ENCODE results near the gene SECTM1. TPM values are rescaled to one million over a fixed set of nuclear protein-coding genes. Genes with fewer than 3 reads are reported as not detected.

SECTM1 gene
- total RNA-seq, 1 donor from 2014 or later: 4.3 TPM

DNA sequence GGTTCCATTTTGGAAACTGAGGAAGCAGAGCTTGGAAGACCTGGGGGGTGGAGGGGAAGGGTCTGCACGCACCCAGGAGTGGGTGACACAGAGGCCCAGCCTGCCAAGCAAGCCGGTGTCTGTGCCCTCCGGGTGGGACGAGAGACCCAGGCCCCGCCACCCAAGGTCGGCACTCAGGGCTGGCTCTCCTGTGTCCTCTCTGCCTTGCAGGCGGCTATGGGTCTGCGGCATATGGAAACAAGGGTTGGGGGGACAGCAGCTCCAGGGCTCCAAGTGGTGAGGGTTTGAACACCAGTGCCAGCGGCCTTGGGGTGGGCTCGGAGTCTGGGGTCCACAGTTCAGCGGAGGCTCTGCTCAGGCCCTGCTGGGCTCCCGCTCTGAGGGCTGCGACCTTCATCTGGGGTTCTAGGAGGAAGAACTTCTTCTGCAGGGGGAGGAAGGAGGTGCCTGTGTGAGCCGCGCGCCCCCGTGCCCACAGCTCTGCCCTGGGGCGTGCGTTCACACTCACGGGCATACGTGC lies 11.6 kb downstream of the SECTM1 start:
- DNase-seq (no peak), ATAC-seq (ENCODE audit: poor library complexity) (no peak)
- intact Hi-C loops (cut with DNase I): loop anchor here (5.0 kb wide), 2 partner anchors 85 to 115 kb away; no protein-coding TSS in a partner anchor

DNA sequence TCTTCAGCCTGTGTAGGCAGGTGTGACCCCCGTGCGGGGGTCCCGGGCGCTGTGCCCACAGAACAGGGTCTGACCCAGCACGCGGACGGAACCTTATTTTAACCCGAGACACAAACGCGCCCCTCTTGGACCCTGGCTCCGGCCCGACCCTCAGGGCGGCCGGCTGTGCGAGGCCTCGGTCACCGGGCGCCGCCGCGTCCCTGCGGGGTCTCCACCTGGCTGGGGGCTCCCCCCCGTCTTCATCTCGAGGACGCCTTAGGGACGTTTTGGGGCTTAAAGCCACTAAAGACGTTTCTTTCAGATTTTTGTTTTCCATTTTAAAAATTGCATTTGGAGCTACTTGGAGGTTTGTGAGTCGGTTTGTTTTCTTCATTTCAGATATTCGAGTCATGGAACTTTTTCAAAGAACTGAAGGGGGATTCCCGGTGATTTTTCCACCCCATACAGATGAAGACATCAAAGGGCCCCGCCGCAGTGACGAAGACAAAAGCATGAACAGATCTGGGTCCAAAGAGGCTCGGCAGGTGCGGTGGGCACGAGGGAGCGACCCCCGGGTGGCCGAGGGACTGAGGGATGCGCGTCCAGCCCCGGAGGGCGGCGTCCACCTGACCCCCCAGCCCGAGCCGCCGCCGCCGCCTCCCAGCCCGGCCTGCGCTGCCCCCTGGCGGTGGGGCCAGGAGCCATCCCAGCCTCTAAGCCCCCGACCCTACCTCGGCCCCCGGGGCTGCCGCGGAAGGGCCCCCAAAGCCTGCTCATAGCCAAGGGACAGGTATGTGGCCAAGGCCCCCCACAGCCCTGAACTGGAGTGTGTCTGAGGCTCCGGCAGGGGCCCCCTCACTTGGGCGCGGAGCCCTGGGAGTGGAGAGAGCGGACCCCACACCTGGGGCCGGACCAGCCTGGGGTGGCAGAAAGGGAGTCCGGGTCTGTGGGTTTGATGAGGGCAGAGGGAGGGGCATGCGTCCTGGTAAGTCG lies 12.3 kb downstream of the SECTM1 start:
- intact Hi-C loops (cut with DNase I): loop anchor here (5.0 kb wide), 2 partner anchors 84 to 114 kb away; no protein-coding TSS in a partner anchor
- peak; percentile 62 for ATAC-seq (ENCODE audit: poor library complexity)
- DNase-seq: no peak

DNA sequence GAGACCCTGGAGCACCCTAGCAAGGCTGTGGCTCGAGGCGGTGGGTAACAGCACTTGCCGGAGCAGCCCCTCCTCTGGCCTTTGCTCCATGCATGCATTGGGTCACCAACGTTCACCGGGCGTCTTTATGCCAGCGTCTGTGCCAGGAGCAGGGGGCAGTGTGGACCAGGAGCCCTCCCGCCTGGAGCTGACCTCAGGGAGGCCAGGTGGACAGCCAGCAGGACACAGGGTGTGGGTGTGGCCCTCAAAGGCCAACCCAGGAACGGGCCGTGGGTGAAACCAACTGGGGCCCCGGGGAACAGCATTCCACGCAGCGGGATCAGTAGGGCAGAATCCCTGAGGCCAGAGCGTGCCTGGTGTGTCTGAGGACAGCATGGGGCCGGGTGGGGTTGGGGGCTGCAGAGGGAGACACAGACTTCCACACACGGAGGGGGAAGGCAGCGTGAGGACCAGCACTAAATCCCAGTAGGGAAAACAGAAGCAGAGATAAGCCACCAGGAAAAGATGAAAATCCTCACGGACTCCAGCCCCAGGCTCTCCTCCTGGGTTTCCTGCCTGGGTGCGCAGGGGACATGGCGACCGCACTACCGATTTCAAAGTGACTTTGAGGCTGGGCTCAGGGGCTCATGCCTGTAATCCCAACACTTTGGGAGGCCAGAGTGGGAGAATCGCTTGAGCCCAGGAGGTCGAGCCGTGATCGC lies 13.3 kb downstream of the SECTM1 start:
- DNase-seq (no peak), ATAC-seq (ENCODE audit: poor library complexity) (no peak)
- intact Hi-C loops (cut with DNase I): loop anchor here (5.0 kb wide), 2 partner anchors 83 to 113 kb away; no protein-coding TSS in a partner anchor

DNA sequence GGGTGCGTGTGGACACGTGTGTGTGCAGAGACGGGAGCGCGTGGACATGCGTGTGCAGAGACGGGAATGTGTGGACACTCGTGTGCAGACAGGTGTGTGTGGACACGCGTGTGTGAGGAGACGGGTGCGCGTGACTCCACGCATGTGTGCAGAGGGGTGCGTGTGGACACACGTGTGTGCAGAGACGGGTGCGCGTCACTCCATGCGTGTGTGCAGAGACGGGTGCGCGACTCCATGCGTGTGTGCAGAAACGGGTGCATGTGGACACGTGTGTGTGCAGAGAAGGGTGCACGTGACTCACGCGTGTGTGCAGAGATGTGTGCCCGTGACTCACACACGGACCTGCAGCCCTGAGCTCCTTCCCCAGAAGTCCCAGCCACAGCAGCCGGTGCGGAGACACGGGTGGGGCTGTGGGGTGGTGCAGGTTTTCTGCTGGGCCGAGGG lies 13.9 kb downstream of the SECTM1 start:
- no peak for ATAC-seq (ENCODE audit: poor library complexity)
- no peak for DNase-seq
- intact Hi-C loops (cut with DNase I): loop anchor here (5.0 kb wide), 2 partner anchors 82 to 112 kb away; no protein-coding TSS in a partner anchor

DNA sequence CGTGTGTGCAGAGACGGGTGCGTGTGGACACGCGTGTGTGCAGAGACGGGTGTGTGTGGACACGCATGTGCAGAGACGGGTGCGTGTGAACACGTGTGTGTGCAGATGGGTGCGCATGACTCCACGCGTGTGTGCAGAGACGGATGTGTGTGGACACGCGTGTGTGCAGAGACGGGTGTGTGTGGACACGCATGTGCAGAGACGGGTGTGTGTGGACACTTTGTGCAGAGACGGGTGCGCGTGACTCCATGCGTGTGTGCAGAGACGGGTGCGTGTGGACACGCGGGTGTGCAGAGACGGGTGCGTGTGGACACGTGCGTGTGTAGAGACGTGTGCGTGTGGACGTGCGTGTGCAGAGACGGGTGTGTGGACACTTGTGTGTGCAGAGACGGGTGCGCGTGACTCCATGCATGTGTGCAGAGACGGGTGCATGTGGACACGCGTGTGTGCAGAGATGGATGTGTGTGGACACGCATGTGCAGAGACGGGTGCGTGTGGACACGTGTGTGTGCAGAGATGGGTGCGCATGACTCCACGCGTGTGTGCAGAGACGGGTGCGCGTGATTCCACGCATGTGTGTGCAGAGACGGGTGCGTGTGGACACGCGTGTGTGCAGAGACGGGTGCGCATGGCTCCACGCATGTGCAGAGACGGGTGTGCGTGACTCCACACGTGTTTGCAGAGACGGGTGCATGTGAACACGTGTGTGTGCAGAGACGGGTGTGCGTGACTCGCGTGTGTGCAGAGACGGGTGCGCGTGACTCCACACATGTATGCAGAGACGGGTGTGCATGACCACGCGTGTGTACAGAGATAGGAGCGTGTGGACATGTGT lies 14.6 kb downstream of the SECTM1 start:
- intact Hi-C loops (cut with DNase I): no loop called here
- no peak for ATAC-seq (ENCODE audit: poor library complexity)
- no peak for DNase-seq

DNA sequence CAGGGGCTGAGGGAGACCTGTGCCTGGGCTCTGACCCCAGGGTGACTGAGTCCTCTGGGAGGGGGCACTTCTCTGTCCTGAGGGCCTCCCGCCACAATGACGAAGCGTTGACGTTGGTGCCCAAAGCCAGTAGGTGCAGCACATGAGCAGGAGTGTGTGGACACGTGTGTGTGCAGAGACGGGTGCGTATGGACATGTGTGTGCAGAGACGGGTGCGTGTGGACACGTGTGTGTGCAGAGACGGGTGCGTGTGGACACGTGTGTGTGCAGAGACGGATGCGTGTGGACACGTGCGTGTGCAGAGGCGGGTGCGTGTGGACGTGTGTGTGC lies 15.4 kb downstream of the SECTM1 start:
- ATAC-seq (ENCODE audit: poor library complexity) (no peak), DNase-seq (no peak)
- intact Hi-C loops (cut with DNase I): no loop called here

DNA sequence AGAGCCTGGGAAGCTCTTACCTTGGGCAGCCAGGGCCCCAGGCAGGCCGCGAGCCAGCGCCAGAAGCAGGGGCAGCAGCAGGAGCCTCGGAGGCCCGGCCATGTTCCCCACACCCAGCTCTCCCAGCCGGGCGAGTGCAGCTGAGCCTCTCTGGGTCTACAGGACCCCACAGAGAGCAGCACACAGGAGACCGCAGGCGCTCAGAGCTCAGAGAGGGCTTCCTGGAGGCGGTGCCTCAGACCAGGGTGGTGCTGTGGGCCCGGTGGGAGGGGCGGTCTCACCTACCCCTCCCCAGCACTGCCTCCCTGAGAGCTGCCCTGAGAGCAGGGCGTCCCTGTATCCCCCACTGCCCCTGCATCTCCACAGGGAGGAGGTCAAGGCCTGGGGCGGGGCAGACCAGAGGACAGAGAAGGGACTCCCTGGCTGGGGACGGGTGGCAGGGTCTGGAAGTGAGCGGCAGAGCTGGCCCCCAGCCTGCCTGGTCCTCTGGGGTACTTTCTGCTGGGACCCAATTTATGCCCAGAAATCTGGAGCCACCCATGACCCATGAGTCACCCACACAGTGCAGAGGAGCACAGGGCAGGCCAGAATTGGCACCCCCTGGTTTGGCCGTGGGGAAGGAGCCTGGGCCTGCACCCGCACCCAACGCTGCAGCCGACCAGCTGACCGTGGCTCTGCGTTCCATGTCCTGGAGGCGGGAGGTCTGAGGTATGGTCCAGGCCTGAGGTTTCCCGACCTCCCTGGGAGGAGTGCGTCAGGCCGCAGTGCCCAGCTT lies 16.0 kb downstream of the SECTM1 start, which contains the start of gene CD7:
Gene CD7 (minus strand): TSS at position 215 of the 775 bp plus-strand sequence. CDS start 113 bp downstream, at position 102.
- no peak for ATAC-seq (ENCODE audit: poor library complexity)
- intact Hi-C loops (cut with DNase I): no loop called here
- no peak for DNase-seq

DNA sequence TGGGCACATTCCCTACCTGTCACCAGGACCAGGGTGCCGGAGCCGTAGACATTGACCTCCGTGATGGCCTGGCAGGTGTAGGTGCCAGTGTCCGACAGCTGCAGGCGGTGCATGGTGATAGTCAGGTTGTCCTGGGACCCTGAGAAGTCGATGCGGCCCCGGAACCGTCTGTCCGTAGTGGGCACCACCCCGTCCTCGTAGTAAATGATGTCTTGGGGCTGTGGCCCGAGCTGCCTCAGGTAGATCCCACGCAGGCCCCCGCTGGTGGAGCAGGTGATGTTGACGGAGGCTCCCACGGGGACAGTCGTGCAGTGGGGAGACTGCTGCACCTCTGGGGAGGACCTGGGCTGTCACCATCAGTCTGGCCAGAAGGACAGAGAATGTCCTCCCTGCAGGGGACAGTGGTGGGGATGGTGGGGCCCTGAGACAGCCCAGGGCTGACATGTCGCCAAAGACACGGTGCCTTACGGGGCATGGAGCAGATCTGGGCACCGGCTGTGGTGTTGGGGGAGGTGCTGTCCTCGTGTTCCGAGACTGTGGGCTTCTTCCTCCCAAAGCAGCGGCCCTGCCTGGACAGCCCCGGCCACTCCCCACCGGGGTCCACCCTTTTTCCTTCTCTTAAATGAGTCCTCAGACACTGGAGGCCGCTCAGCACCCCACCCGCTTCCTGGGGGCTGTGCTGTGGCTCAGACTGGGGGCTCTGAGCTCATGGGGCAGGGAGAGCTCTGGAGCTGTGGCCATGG lies 16.7 kb downstream of the SECTM1 start:
- intact Hi-C loops (cut with DNase I): no loop called here
- ATAC-seq (ENCODE audit: poor library complexity) (no peak), DNase-seq (peak; percentile 35)

DNA sequence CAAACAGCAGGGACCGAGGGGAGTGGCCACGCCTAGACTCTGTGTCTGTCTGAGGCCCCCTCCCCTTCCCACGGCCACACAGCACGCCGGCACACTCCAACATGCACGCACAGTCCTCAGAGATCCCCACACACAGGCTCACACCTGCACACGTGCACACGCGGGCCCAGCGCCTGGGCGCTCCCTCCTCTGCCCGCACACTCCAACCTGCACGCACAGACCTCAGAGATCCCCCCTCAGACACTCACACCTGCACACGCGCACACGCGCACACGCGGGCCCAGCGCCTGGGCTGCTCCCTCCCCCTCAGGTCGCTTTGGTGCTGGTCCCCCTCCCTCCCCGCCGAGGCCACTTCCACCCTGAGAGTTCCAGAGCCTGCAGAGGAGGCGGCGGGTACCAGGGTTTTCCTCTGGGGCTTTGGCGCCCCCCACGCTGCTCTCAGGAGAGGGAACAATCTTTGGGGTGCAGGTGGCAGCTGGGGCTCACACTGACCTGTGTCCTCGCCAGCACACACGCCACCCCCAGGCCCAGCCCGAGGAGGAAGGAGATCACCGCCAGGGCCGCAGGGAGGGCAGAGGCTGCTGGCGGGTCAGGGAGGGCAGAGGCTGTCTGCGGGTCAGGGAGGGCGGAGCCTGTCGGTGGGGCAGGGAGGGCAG lies 17.7 kb downstream of the SECTM1 start:
- ATAC-seq (ENCODE audit: poor library complexity): peak; percentile 28
- intact Hi-C loops (cut with DNase I): no loop called here
- DNase-seq: no peak

DNA sequence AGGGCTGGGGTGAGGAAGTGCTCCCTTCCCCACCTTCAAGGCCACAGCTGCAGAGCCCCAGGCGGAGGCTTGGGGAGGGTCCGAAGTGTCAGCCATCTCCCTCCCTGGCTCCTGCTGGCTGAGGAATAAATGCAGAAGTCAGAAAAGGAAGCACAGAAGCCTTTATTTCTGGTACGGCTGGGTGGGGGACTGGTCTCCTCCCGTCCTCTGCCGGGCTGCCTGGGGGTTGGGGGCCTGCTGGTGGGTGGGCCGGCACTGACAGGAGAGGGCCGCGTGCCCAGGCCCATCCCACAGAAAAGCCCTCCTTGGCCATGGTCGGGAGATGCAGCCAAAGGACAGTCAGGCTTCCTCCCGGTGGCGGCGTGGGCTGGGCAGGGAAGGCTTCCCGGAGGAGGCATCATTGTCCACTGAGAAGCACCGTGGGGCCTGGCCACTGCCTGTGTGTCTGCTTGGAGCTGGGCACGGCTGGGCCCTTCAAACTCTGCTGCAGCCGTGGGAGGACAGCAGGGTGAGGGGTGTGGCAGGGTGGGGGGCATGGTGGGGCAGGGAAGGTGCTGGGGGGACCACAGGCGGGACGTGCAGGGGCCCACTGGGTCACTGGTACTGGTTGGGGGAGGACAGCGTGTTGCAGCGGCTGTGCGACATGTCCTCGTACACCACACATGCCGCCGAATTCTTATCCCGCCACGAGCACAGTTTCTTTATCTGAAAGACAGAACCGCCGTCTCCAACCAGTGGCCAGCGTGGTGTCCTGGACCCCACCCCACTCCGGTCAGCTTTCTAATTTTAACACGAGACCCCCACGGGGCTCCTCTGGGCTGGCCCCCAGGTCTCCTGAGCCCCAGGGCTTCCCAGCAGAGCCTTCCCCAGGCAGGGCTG lies 18.6 kb downstream of the SECTM1 start:
- ATAC-seq (ENCODE audit: poor library complexity): no peak
- intact Hi-C loops (cut with DNase I): no loop called here
- no peak for DNase-seq

DNA sequence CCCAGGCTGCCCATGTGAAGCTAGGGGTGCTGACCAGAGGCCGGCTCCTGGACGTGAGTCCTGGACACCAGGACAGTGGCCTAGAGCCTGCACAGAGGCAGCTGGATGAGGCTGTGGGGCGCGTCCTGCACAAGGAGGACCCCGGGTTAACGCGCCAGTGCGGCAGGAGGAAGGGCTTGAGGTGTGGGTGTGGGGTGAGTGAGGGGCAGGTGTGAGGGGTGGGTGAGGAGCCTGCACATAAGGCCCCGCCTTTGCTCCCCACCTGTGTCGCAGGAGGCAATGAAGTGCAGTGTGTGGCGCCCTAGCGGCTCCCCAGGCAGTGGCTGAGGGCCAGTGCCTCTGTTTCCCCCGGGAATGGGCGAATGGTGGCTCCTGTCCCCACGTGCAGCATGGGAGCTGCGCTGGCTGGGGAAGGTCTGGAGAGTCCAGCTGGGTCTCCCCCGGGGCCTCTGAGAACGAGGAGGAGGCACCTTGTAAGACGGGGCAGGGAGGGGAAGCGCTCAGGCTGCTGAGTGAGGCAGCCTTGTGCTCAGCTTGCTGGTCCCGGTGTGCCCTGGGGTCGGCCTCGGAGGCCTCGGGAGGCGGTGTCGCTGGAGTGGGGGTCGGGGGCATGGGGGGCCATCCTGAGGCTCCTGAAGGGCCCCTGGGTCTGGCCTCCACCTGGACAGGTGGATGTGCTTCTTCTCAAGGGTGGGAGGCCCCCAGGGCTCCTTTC lies 19.4 kb downstream of the SECTM1 start:
- intact Hi-C loops (cut with DNase I): no loop called here
- no peak for DNase-seq
- ATAC-seq (ENCODE audit: poor library complexity): no peak

DNA sequence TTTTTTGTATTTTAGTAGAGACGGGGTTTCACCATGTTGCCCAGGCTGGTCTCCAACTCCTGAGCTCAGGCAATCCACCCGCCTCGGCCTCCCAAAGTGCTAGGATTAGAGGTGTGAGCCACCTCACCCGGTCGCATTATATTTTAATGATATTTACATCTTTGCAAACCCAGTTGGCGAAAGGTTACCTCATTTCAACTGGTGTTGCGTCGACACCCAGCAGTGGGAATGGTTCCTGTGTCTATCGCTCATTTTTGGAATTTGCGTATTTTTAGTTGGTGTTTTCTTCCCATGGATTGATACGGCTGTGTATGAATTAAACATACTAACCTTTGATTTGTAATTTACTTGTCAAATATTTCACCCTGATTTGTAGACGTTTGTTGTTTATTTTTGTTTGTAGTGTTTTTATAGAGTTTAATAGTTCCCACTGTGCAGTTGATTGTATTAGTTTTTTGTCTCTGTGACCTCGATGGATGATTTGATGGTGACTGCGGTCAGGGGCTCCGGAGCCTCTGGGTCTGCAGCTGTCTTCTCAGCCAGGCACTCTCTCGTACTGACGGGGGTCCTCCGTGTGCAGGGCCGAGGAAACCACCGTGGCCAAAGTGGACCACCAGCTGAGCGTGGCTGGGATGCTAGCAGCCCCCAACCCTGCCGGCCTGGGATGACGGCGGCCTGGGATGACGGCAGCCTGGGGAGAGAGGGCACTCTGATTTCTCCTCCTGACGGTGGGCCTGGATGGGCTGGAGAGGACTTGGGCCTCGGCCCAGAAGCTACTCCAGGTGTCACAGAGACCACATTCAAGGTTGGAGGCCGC lies 20.2 kb downstream of the SECTM1 start:
- DNase-seq (no peak), ATAC-seq (ENCODE audit: poor library complexity) (no peak)
- intact Hi-C loops (cut with DNase I): no loop called here

DNA sequence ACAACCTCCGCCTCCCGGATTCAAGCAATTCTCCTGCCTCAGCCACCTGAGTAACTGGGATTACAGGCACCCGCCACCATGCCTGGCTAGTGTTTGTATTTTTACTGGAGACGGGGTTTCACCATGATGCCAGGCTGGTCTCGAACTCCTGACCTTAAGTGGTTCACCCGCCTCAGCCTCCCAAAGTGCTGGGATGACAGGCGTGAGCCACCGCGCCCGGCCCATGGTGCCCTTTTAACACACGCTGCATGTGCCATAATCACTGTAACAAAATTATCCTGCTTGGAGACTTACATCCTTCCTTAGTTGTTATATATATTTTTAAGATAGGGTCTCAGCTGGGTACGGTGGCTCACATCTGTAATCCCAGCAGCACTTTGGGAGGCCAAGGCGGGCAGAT lies 21.6 kb downstream of the SECTM1 start:
- DNase-seq (no peak), ATAC-seq (ENCODE audit: poor library complexity) (no peak)

DNA sequence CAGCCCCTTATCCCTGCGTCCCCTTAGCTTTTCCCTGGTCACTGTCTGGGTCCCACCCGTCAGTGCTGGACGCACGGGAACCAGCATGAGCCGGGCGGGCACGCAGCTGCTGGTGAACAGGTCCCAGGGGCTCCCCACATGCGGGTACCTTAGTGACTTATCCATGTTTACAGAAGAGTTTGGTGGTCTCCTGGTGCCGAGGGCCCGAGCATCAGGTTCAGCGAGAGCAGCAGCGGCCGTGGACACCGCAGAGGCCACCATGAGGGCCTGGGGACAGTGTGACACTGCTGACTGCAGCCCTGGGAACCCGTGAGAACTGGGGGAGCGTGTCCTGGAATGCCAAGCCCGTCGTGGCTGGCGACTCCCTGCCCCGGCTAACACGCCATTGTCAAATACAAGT lies 22.7 kb downstream of the SECTM1 start:
- ATAC-seq (ENCODE audit: poor library complexity) (no peak), DNase-seq (no peak)
- intact Hi-C loops (cut with DNase I): no loop called here

More for the DNA sequence above, 21.6 kb downstream of the SECTM1 start:
- intact Hi-C loops (cut with DNase I): no loop called here
